ENCODE results near the gene CYTH1. TPM values are rescaled to one million over a fixed set of nuclear protein-coding genes. Genes with fewer than 3 reads are reported as not detected.

The CYTH1 gene
- total RNA-seq, 1 experiment from 2014 or later = 9.7 TPM

DNA sequence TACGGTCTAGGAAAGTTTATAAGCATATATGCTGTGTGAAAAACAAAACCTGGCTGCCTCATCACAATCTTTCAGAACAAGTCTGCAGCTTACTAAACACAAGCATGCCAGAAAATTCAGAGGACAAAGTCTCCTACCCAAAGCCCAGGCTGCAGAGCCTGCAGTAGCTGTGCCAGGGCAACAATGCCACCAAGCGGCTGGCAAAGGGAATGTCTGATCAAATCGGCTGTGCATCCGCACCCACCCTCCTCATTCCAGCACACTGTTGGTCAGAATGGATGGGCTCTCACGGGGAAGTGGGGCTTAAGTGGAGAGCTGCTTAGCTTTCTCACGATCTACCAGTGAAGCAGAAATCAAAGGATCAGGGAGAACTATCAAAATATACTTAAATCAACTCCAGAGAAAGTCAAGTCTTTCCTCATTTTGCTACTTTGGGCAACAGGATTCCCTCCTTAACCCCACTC, 73.5 kb downstream of the CYTH1 start:
- Histone ChIP-seq H2BK12ac (ENCODE audit: insufficient read length, low read depth, low read length) (no peak overlapping the region), H2BK15ac (ENCODE audit: low read depth, low read length) (no peak overlapping the region), H3K23me2 (ENCODE audit: insufficient read length, low read depth, low read length, poor library complexity, severe bottlenecking) (no peaks in the 10 kb centered on the region), H2AFZ (ENCODE audit: low read length) (no peak overlapping the region), H3T11ph (ENCODE audit: low read length) (no peak overlapping the region), H2BK20ac (ENCODE audit: low read depth, low read length, poor library complexity, severe bottlenecking) (no peak overlapping the region), H2BK5ac (ENCODE audit: insufficient read length, low read length) (no peak overlapping the region), H3K14ac (ENCODE audit: insufficient read depth, low read length) (no peak overlapping the region), H4K20me1 (ENCODE audit: control insufficient read depth, insufficient read depth, insufficient read length) (no peaks in the 10 kb centered on the region), H3K27me3 (ENCODE audit: insufficient read depth, low read length) (no peaks in the 10 kb centered on the region), H2AK5ac (ENCODE audit: insufficient read length, low read length) (no peak overlapping the region), H2BK120ac (ENCODE audit: low read depth, low read length, poor library complexity, severe bottlenecking) (no peak overlapping the region), H3K79me1 (ENCODE audit: insufficient read depth, low read depth, low read length, poor library complexity, severe bottlenecking) (no peaks in the 10 kb centered on the region), H3K4ac (ENCODE audit: low read depth, low read length) (no peak overlapping the region), H4K8ac (replicated peaks; ENCODE audit: insufficient read length, low read depth, low read length) (no peak overlapping the region), H3K18ac (ENCODE audit: insufficient read length, low read depth, low read length) (no peak overlapping the region), H4K91ac (ENCODE audit: insufficient read length, low read depth, low read length) (no peak overlapping the region), H3K9me3 (ENCODE audit: control insufficient read depth, low read depth, low read length) (no peaks in the 10 kb centered on the region), H3K4me2 (ENCODE audit: insufficient read depth, insufficient read length, low read length) (no peak overlapping the region), H3K4me1 (ENCODE audit: insufficient read depth, low read length) (no peaks in the 10 kb centered on the region), H3K56ac (ENCODE audit: insufficient read length, low read depth, low read length) (no peak overlapping the region), H3K79me2 (ENCODE audit: insufficient read depth, low read length) (no peaks in the 10 kb centered on the region), H4K5ac (ENCODE audit: insufficient read length, low read depth, low read length) (no peak overlapping the region), H3K27ac (ENCODE audit: insufficient read length, low read depth, low read length) (no peak overlapping the region), H3K9ac (ENCODE audit: extremely low read depth, insufficient read length, low read length) (no peak overlapping the region), H3K23ac (ENCODE audit: insufficient read length, low read depth, low read length) (no peak overlapping the region)
- Mint-ChIP-seq H3K4me1 (0 out of 4 replicates have a peak, but pooled peaks cover 3 to 6% of the 10 kb centered on the region in 2 experiments), H3K27ac (no peak overlapping the region), H3K36me3 (ENCODE audit: insufficient read depth in 1 of 3, low read depth in 3 of 3) (no peaks in the 10 kb centered on the region), H3K27me3 (ENCODE audit: low read depth) (no peaks in the 10 kb centered on the region), H3K9me3 (no peaks in the 10 kb centered on the region; a peak in 1 of 5 replicates), H3K4me3 (no peak overlapping the region)
- DNase-seq = peak; percentile 83
- WGBS (ENCODE audit: extremely low coverage, insufficient read length, low lambda C conversion rate) = no CpG with 5 or more reads among the region's 6 CpGs
- TF ChIP-seq, protein P1, sequence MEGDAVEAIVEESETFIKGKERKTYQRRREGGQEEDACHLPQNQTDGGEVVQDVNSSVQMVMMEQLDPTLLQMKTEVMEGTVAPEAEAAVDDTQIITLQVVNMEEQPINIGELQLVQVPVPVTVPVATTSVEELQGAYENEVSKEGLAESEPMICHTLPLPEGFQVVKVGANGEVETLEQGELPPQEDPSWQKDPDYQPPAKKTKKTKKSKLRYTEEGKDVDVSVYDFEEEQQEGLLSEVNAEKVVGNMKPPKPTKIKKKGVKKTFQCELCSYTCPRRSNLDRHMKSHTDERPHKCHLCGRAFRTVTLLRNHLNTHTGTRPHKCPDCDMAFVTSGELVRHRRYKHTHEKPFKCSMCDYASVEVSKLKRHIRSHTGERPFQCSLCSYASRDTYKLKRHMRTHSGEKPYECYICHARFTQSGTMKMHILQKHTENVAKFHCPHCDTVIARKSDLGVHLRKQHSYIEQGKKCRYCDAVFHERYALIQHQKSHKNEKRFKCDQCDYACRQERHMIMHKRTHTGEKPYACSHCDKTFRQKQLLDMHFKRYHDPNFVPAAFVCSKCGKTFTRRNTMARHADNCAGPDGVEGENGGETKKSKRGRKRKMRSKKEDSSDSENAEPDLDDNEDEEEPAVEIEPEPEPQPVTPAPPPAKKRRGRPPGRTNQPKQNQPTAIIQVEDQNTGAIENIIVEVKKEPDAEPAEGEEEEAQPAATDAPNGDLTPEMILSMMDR (conservative IDR thresholded peaks at IDR 0.05) = peak; percentile 93
